Peyer's patch (tissue), 4 donors: ENCODE data around the gene KLHL3.

Experiments used
- CTCF ChIP-seq, 6 experiments: fragments of 450-650 bp in 4 of 6; fragments of 200-600 bp in 2 of 6; sonication (generic) in 1 of 6; IDR thresholded peaks; one replicate each; pipeline ENCODE4 v1.5.1; 2017 to 2019; ENCODE audit warnings: antibody characterized with exemption in 6 of 6, mild to moderate bottlenecking in 3 of 6, moderate library complexity in 1 of 6
- POLR2A ChIP-seq, 2 donors: fragments of 450-650 bp; IDR thresholded peaks; one replicate each; pipeline ENCODE4 v1.5.1; 2017; ENCODE audit warnings: antibody characterized with exemption in 2 of 2, mild to moderate bottlenecking in 2 of 2, moderate library complexity in 2 of 2

- TF ChIP-seq CTCF (IDR thresholded peaks at IDR 0.05) (no peak), POLR2A (IDR thresholded peaks at IDR 0.05) (no peak)
Observed at GRCh38 chr5:137639645-137640044, 96.2 kb downstream of the KLHL3 start.
